ENCODE measurements around the gene TGIF1.
"Not testable (repeated sequence)": the region's sequence is repeated elsewhere in the genome, so short reads cannot be mapped to it uniquely, and the experiment has no call there.

The TGIF1 gene

DNA sequence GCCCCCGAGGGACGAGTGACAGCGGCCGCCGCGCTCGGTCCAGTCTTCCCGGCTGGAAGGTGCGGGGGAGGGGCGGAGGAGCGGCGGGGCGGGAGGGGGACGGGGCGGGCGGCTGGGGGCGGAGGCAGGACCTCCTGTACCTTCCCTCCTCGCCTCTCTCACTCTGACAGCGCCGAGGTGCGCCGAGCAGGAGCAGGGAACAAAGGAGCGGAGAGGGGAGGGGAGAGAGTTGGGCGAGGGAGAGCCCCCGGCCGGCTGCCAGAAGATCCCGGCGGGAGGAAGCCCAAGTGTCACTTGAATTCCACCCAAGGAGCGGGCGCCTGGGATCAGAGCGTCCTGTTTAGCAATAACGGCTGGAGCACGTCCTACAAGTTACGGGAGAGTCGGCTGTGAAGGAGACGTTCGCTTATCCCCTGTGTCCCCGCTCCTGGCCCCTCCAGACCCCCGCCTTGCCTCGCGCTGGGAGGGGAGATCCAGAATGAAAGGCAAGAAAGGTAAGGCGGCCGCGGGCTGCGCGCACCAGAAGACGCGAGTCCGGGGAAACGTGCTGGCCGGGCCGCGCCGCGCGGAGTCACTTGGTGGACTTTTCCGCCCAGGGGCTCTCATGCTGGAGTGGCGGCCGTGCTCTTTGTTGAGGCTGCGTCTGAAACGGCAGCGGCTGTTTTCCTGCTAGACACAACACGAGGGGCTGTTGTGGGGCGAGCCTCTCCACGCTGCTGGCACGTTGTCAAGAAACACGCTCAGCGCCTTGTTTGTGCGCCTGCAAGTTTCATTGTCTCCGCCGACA is at the start of gene TGIF1:
Gene TGIF1 (plus strand): TSS at position 161 of the 787 bp plus-strand sequence. CDS start 318 bp downstream, at position 479.
- peak; percentile 65 for DNase-seq

DNA sequence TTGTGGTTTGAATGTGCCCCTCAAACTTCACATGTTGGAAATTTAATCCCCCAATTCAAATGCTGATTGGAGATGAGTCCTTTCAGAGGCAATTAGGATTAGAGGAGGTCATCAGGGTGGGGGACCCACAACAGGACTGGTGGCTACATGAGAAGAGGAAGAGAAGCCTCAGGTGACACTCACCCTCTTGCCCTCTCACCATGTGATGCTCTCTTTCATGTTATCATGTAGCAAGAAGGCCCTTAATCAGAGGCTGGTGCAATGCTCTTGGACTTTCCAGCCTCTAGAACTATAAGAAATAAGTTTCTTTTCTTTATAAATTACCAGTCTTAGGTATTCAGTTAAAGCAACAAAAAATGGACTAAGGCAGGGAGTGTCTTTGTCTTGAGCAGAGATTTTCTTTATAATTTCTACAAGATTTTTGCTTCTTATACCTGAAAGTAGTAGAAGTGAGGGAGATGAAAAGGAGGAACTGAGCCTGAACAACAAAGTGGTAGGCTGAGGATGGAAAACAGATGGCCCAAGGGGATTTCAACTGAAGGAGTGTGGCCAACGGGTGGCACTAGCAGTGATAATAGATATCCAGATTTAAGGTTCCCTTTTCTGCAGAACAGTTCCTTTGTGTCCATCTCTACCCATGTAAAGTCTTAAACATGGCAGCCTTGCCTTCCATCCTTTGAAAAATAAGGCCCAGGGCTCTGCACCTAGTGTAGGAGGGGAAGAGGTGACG is 49.2 kb upstream of the TGIF1 start:
- no peak for DNase-seq

DNA sequence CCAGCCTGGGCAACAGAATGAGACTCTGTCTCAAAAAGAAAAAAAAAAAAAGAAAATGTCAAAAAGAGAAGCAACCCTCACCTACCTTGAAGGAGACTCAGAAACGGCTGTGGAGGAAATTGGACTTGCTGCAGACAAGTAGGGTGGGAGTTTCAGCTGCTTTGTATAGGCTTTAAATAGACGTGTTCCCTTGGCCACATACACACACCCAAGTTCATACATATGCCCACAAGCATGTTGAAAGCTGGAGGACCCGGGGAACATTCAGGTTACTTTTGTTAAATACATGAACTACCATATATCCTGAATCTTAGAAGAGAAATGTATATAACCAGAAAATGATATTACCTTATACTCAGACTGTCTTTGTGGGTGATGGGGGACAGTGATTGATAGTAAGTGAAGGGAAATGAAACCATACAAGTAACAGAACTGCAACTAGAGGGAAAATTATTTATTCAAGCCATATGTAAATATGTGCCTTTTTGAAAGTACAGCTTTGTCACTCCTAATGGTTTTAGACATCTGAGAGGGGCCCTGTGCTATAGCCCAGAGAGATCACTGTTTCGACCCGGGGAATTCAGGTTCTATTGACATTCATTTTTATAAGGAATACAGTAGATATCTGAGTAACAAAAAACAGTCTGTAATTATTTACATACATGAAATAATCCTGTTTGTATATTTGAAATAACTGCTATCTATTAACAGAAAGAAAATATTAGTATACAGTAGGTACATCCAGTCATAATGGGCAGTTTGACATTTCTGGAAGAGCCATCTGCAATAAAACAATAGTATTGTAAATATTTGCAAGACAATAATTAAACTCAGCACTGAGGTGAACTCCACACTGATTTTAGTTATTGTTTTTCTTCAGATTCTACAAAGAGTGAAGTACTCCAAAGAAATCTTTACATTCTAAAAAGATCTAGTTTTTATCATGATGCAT is 48.0 kb upstream of the TGIF1 start:
- no peak for DNase-seq

DNA sequence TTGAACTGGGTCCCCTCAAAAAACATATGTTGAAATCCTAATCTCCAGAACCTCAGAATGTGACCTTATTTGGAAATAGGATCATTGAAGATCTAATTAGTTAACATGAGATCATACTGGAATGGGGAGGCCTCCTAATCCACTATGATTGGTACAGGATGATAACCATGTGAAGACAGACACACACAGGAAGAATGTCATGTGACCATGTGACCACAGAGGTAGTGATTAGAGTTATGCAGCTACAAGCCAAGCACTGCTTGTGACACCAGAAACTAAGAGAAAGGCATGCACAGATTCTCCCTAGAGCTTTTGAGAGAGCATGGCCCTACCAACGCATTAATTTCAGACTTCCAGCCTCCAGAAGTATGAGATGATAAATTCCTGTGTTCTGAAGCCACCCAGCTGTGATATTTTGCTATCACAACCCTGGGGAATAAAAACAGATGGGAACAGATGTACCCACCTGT is 47.0 kb upstream of the TGIF1 start:
- DNase-seq = no peak

DNA sequence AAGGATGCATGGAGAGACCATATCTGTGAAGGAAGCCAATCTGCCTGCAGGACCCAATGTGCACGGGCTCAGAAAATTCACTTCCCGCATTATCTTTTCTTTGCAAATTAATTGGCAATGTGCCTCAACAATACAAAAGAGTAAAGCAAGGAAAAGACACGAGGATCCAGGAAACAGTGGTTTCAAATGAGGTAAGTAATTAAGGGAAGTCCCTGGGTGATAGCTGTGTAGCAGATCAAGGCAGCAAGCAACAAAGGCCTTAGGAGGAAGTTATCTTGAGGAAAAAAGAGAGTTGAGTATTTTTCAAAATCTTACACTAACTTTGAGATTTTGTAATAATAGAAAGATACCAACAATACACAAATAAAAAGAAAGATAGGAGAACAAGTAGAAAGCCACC is 44.3 kb upstream of the TGIF1 start:
- DNase-seq = no peak

DNA sequence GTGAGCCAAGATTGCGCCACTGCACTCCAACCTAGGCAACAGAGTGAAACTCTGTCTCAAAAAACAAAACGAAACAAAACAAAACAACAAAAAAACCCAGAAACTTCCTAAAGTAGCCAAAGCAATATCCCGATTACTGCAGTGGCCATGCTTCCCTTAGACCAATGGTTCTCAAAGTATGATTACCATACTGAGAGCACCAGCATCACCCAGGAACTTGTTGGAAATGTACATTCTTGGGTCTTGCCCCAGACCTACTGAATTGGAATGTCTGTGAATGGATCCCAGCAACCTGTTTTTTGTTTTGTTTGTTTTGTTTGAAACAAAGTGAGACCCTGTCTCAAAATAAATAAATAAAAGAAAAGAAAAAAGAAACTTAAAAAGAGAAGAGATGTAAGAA is 41.9 kb upstream of the TGIF1 start:
- no peak for DNase-seq

DNA sequence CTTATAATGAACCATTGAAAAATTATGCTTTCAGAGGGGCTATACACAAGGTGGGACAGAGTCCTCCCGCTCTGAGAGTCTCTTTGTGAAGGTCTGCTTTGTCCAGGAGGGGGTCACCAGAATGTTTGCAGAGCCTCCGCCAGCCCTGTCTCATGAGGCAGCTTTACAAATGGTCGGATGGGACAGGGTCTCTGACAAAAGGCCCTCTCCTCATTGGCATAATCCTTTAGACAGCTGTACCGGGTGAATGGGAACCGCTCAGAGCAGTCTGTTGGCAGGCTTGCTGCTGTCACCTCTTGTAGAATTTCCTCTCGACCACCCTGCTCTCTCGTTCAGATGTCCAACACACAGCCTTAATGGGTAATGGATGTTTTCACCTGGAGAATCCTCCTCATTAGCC is 40.2 kb upstream of the TGIF1 start:
- no peak for DNase-seq

DNA sequence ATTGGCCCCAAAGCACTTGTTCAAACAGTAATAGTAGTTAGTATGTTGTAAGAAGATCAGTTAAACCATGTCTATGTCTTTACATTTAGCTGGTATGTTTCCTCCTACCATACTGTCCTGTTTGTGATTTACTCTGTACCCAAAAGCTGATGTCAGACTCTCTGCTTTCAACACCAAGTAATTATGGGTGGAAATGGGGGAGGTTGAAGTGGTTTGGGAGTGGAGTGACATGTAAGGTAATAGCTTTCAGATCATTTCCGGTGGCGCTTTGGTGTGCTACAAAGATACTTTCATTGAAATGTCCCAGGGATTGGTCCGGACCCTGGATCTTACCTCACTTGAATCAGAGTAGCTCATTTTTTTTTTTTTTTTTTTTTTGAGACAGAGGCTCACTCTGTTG is 39.7 kb upstream of the TGIF1 start:
- no peak for DNase-seq

DNA sequence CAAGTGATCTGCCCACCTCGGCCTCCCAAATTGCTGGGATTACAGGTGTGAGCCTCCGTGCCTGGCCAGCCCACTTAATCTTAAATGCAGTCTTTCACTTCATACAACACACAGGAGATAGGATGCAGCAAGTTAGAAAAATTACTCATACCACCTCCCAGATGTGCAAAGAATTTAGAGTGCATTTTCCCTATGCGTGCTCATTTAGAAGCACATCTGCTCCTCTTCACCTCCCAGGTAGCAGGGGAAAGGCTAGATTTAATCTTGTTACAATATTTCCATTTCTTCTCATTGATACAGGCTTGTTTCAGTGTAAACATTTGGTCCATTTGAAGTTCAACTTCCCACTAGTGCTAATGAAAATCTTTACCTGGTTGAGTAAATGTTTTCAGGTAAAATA is 39.1 kb upstream of the TGIF1 start:
- not testable (repeated sequence) for DNase-seq

DNA sequence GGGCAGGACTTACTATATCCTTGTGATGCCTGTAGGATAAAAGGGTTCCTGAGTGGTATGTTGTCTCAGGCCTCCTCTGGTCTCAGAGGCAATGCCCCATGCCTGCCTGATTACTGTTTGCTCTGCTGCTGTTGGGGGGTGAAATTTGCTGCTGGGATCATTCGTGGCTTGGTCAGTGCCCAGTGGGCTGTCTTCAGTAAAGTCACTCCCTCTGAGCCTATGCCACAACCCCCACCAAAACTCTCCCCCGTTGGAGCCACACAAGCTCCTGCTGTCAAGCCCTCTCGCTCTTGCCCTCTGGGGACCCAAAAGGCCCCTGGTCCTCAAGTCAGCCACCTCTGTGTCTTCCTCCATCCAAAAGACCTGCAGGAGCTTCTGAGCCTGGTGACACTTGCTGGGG is 38.6 kb upstream of the TGIF1 start:
- DNase-seq = no peak

DNA sequence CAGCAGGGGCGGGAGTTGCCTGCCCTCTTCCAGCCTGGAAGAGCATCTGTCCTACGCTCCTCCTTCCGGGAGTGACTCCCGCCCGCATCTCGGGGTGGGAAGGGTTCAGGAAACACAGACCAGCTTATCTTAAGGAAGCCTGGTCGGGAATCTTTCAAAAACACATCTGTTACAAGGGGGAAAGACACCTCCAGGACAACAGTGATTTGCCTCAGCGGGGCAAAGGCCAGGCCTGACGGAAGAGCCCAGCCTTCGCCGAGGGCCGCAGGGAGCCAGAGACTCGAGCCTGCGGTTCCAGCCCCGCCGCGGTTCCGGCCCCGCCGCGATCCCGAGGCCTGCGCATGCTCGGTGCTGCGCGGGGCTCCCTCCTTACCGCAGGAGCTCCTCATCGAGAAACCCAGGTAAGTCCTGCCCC is 38.1 kb upstream of the TGIF1 start:
- DNase-seq = no peak

DNA sequence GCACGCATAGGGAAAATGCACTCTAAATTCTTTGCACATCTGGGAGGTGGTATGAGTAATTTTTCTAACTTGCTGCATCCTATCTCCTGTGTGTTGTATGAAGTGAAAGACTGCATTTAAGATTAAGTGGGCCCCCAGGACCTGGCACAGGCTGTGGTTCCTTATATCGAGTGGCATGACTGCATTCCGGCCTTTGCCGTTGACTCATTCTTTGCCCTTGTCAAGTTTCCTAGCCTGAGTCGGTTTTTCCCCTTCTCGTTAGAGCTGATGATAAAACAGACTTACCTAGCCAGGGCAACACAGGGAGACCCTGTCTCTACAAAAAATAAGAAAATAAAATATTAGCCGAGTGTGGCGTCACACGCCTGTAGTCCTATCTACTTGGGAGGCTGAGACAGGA is 37.4 kb upstream of the TGIF1 start:
- not testable (repeated sequence) for DNase-seq

DNA sequence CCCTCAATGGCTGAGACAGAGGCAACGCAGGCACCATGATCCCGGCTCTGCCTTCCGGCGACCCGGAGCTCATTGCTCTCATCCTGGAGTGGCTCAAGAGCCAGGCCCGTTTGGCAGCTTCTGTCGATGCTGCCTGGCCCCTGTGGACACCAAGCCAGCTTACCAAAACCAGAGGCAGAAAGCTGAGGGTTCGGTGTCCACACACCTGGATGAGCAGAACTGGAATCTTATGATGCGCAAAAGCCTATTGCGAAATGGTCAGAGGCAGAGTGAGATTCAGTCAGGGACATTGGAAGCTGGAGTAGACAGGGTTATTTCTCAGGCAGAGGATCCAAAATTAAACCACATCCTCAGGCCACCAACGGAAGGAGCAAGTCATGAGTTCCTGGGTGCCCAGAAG is 34.9 kb upstream of the TGIF1 start:
- DNase-seq = no peak

DNA sequence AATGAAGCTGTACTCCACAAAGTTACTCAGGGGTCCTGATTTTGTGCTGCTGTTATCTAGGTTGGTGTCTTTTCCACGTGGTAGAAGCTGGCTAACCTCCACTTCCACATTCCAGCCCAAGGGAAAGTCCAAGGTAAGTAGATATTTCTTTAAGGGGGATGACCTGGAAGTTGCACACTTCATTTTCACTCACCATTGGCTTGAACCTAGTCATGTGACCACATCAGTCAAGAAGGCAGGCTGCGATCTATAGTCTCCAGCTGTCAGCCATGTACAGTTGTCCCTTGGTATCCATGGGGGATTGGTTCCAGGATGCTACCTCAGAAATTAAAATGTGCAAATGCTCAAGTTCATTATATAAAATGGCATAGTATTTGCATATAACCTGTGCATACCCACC is 31.9 kb upstream of the TGIF1 start:
- no peak for DNase-seq

DNA sequence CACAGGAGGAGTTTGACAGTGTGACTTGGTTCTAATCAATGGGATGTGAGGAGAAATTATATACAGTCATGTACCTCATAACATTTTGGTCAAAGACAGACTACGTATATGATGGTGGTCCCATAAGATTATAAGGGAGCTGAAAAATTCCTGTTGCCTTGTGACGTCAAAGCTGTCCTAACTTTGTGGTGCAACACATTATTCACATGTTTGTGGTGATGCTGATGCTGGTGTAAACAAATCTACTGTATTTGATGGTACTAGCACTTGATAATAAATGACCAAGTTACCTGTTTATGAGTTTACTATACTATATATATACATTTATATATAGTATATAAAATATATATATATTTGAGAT is 29.1 kb upstream of the TGIF1 start:
- DNase-seq = no peak

DNA sequence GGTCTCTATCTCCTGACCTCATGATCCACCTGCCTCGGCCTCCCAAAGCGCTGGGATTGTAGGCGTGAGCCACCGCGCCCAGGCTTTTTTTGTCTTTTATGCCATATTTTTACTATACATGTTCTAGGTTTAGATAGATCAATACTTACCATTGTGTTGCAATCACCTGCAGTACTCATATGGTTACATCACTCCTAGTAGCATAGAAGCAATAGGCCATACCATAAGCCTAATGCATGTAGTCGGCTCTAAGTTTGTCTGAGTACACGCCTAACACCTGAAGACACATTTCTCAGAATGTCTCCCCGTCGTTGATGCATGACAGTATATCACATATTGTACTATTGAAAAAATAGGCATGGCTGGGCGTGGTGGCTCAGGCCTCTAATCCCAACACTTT is 27.1 kb upstream of the TGIF1 start:
- no peak for DNase-seq

DNA sequence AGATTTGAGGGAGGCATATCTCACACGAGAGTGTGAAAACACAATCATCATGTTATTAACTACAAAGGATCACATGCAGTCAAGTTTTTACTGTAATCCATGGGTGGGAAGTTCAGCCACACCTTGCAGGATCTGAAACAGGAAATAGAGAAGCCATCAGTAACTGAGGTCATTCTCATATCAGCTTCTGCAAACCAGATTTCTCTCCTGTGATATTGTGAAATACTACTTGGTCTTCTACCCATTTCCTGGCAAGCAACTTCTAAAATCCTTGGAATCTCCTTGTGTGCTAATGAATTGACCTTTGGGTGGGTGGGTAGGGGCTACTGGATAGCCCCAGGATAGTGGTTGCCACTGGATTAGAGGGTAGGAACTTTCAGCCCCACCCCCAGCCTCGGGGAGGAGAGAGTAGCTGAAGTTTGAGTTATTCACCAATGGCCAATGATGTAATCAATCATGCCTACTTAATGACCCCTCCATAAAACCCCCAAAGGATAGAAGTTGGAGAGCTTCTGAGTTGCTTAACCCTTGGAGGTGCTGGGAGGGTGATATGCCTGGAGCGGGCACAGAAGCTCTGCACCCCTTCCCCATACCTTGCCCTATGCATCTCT is 25.6 kb upstream of the TGIF1 start:
- DNase-seq = no peak

DNA sequence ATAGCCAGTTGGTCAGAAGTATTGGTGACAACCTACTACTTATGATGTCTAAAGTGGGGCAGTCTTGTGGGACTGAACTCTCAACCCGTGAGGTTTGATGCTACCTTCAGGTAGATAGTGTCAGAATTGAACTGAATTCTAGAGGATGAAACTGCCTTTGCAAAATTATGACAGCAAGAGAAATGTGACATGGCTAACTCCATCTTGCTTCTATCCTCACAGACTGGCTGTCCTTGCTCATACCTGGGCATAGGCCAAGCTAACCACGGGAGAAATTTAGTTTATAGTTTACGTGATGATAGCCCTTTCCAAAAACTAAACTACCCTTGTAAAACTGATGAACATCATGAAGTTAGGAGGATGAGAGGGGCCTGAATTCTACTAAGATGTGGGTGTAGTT is 24.9 kb upstream of the TGIF1 start:
- no peak for DNase-seq

DNA sequence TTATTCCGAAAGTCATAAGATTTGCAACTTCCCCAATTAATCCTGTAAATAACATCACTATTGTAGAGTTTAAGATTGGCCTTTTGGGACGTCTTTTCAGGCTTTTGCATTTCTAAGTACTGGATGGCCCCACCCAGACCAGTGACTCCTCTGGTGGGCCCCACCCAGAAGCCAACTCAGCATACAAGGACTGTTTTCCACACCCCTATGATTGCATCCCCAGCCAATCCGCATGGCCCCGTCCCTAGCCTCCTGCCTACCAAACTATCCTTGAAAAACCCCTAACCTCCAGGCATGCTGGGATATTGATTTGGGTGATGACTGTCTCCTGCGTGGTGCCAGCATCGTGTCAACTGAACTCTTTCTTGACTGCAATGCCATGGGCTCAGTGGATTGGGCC is 24.5 kb upstream of the TGIF1 start:
- no peak for DNase-seq

DNA sequence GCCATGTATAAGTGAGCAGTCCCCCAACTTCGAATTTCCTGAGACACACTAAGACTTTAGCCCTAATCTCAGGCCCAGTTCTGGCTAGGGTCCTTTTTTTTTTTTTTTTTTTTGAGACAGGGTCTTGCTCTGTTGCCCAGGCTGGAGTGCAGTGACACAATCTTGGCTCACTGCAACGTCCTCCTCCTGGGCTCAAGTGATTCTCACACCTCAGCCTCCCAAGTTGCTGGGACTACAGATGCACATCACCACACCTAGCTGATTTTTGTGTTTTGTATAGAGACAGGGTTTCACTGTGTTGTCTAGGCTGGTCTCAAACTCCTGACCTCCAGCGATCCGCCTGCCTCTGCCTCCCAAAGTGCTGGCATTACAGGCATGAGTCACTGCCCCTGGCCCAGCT is 23.9 kb upstream of the TGIF1 start:
- DNase-seq = no peak

DNA sequence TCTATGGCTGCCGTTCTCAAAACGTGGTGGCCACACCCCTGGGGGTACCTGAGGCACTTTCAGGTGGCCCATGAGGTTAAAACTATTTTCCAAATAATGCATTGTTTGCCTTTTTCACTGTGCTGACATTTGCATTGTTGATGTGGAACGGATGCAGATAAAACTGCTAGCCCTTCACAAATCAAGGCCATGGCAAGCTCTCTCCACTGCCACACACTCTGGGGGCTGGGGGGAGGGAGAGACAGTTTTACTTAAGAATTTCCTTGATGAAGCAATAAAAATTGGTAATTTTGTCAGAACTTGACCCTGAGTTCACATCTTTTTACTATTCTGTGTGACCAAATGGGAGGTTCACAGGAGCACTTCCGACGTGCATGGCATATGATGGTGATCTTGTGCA is 22.0 kb upstream of the TGIF1 start:
- no peak for DNase-seq

DNA sequence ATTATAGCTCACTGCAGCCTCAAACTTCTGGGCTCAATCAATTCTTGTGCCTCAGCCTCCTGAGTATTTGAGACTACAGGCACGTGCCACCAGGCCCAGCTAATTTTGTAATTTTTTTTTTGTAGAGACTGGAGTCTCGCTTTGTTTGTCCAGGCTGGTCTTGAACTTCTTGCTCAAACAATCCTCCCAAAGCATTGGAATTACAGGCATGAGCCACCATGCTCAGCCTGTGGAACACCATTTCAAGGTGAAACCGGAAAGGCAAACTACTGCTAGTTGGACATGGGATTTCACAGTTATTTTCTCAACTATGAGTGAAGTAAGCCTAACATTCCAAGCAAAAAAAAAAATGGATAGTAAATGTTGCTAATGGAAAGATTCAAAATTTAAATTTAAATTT is 20.9 kb upstream of the TGIF1 start:
- DNase-seq = no peak

DNA sequence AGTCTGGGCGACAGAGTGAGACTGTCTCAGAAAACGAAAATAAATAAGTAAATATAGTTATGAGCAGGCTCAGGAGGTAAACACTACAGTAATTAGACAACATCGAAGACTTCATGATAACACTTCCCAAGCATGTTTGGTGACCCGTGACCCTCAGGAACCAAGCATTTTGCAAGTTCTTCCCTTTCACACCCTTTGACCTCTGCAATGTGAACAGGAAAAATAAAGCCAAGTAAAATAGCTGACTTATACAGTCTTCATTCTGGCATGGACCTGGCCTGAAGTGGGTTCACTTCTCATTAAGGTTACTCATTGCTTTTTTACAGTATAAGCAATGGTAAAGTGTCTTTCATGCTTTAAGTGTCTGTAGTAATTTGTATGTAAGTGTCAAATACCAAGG is 15.3 kb upstream of the TGIF1 start:
- DNase-seq = no peak
